HG03280 (cell line): ENCODE data around the gene PHF21A.
A peak's percentile ranks its signal among the peaks of the same experiment; 100 is the strongest.
"Not testable (repeated sequence)": the region's sequence is repeated elsewhere in the genome, so short reads cannot be mapped to it uniquely, and the experiment has no call there.

Experiments used
- ATAC-seq: cut with Tn5 transposase; IDR thresholded peaks from one replicate; pipeline ENCODE4 v1.9.1; 2021; ENCODE audit warnings: mild to moderate bottlenecking, moderate library complexity; ENCODE audit not compliant: unreplicated experiment

PHF21A gene

DNA sequence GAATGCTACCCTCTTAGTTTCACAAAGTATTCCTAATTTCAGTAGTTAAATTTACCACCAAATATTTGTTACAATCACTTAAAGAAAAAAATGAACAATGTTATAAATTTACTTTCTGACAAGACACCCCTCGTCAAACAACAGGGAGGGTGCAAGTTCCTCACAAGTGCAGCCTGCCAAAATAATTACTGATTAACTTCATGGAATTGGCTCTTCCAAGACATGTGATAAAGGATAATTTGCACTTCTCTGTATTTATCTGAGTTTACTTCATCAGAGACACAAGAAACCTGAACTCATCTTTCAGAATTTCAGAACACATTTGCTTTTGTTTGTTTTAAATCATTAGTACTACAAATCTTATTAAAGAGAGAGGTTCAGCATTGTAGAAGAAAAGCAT, 132.3 kb downstream of the PHF21A start:
- no peak for ATAC-seq

DNA sequence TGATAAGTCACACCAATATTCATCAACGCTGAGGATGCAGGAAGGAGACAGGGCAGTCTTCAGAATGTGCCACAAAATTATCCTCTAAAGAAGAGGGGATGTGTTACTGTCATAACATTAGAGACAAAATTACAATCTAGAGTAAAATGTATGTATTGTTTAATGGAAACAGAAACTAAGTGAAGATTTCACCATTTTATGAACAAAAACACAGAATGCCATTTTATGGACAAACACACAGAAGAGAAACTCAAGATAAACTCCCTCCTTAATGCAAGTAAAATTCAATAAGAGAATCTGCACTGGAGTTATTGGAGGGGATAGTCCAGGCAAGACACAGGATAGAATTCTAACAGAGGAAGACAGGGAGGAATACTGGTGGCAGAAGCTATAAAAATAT, 136.0 kb downstream of the PHF21A start:
- no peak for ATAC-seq

DNA sequence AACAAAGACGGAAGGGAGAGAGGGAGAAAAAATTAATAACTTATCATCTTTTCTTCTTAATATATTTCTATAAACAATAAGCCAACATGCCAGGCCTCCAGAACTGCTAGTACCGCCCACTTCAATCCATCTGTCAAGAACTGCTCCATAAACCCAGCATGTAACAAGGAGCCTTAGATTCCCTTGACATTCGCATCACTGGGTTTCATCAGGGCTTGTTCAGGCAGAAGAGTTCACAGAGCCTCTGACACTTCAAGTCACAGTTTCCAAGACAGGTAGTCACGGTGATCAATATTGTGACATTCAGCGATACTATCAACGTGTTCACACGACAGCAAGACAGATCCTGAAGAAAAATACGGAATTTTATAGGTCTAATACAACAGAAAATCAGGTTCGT, 137.1 kb downstream of the PHF21A start:
- ATAC-seq, result no peak

DNA sequence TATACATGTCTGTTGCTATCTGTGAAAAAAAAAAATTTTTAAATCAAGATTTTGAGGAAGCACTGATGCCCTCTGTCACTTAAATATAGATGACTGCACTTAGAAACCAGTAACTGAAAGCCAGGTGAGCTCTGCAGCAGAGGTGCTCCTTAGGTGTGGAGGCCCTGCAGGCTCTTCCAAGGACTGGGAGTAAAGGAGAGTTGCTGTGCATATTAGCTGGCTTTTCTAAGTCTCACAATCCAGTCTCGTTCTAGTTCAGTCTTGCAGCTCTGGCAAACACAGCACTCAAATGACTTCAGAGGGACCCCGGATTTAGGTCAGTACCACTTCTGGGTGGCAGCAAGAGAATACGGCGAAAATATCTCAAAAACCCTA, 137.8 kb downstream of the PHF21A start:
- no peak for ATAC-seq

DNA sequence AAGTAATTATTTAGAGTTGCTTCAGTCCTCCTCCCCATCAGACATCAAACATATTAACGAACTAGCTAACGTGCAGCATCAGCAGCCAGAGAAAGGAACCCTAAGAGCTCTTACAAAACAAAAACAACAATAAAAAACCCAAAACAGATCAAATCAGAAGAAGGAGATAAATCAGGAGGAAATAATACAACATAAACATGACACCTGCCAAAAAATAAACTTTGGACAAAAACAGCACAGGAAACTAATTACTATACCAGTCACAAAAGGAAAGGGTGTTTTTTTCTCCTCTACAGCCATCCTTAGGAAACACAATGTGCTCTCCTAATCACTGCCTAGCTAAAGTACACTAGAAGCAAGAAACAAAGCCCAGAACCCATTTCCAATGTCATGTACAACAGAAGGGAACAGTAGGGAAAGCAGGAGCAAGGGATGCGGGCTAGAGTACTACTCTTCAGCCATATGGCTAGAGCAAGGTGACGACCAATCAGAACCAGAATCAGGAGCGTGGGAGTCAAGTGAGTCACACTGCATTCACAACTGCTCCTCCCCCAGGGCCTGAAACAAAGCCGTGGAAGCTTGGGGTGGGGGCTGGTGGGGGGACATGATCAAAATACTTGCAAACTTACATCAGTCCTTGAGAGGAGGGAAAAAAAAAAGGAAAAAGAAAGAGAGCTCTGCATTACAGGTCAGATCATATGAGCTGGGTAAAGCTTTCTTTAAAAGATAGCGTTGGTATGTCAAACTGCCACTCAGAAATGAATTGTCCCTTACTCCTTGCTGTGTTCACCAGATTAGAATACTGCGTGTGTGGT, 138.4 kb downstream of the PHF21A start:
- no peak for ATAC-seq

DNA sequence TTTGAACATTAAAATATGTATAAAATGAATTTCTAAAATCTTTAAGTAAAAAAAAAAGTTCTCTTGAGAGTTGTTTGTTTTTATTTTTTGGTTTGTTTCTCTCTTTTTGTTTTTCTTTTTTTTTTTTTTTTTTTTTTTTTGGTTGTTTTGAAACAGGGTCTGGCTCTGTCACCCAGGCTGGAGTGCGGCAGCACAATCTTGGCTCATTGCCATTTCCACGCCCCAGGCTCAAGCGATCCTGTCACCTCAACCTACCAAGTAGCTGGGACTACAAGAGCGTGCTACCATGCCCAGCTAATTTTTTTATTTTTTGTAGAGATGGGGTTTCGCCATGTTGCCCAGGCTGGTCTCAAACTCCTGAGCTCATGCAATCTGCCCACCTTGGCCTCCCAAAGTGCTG, 139.4 kb downstream of the PHF21A start:
- not testable (repeated sequence) for ATAC-seq

DNA sequence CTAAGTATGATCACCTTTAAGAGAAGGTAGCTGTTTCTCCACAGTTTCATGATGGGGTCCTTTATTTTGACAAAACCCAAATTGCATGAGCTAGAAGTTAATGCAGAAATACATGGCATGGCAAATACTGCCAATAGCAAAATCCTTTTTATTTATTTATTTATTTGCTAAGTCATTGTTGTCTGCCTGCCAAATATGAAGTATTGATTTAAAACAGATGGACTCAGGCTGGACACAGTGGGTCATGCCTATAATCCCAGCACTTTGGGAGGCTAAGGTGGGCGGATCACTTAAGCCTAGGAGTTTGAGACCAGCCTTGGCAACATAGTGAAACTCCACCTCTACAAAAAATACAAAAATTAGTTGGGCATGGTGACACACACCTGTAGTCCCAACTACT, 146.4 kb downstream of the PHF21A start:
- ATAC-seq, result no peak

DNA sequence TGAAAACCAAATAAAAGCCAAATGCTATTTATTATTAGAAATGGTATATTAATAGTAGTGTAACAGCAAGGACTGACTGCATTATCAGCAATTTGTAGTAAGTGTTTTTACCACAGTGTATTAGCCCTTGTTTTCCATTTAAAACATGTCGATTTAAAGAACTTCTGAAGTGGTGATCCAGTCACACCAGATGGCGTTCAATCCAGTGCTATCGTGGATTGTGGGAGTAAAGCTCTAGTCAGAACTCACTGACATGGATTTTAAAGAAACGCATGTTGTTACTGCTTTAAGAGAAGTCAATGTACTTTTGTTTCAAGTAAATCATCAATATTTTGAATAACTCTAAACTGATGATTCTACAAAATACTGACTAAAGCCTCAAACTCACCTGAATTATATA, 147.7 kb downstream of the PHF21A start:
- no peak for ATAC-seq

DNA sequence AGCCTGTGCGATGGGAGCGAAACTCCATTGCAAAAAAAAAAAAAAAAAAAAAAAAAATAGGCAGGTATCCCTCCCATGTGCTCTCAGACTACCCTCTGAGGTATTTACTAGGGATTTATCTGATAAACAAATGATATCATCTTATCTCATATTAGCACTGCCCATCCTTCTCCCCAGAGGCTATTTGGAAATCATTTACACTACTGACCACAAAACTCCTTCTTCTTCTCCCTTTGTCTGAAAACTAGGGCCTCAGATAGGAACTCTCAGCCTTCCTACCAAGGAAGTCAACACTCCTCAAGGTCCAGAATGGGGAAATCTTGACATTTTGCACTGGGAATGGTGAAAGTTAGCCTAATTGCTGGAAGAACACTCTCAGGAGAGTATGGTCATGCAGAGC, 152.4 kb downstream of the PHF21A start:
- ATAC-seq, result no peak

DNA sequence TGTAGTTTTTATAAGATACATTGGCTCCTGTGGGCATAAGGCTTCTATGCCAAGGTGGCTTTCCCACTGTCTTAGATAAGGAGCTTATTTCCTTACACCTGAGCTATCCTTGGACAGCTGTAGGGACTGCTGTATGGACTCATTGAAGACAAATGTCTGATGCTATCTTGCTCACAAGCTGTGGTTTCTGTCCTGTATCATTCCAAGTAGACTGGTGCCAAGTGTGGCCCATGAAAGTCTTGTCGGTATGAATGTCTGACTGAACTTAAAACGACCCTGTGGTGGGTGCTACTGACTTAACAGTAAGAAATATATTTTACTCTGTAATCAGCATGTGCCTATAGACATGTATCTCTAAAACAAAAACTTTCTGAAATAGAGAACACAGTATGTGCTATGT, 153.7 kb downstream of the PHF21A start:
- no peak for ATAC-seq

DNA sequence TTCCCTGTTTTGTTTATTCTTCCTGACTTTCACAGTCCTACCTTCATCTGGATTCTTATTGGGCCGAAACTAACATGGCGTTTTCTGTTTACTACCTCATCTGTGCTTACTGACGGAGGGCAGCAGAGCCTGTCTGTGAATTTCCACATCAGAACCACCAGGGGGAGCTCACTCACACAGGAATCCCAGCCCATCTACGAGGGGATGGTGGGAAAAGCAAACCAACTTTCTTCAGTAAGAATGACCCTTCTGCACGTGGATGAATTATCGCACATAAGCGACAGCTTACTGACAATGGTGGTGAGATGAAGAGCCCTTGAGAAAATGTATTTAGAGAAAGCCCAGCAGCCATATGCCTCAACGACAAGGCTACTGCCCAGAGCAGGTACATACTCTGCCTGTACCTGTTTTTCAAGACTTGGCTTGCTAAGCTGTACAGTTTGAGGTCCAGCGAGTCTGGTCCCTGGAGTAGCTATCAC, 156.3 kb downstream of the PHF21A start:
- peak; percentile 81 for ATAC-seq

DNA sequence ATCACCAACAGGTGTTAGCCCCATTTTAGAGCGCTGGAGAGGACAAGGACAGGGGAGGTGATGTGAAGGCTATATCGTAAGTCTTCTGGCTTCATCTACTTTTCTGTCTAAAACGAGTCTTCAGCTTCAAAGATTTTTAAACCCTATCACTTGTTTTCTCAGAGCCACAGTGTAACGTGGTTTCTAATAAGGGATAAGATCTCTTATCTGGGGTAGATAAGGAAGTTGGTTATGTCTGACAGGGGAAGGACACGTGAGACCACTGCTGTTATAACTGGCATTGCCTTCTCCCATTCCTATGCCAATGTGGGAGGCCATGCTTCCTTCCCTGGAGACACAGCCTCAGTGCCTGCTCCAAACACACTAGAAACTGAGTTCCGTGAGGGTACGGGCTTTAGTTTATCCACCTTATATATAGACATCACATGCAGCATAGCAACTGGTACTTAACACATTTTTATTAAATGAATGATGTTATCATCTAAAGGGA, 159.5 kb downstream of the PHF21A start:
- no peak for ATAC-seq

DNA sequence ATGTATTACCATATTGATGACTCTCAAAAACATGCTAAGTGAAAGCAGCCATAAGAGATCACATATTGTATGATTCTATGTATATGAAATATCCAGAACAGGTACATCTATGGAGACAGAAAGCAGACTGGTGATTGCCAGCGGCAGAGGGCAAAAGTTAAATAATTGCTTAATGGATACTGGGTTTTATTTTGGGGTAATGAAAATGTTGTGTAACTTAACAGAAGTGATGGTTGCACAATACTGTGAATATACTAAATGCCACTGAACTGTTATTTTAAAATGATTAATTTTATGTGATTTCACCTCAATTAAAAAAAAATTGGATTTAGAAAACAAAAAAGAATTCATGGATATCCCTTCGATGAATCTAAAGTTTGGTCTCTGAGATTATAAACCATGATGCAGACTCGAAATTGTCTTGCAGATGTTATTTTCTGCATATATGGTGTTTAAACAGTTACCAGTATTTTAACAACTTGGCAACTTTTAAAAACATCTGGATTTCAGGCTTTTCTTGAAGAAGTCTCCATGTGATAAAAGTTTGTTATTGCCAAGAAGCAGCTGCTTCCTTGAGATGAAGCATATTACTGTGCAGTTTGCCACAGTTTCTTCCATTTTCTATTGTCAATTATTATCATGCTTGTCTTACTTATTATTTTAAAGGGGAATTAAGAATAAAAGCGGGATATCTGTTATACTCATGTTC, 160.7 kb downstream of the PHF21A start:
- ATAC-seq, result no peak

DNA sequence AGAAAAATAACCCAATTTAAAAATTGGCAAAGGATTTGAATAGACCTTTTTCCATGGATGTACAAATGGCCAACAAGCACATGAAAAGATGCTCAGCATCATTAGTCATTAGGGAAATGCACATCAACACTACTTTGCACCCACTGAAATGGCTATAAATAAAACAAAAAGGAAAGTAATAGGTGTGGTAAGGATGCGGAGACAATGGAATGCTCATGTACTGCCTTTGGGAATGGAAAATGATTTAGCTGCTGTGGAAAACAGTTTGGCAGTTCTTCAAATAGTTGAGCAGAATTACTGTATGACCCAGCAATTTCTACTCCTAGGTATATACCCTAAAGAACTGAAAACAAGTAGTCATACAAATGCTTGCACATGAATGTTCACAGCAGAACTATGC, 161.4 kb downstream of the PHF21A start:
- no peak for ATAC-seq

DNA sequence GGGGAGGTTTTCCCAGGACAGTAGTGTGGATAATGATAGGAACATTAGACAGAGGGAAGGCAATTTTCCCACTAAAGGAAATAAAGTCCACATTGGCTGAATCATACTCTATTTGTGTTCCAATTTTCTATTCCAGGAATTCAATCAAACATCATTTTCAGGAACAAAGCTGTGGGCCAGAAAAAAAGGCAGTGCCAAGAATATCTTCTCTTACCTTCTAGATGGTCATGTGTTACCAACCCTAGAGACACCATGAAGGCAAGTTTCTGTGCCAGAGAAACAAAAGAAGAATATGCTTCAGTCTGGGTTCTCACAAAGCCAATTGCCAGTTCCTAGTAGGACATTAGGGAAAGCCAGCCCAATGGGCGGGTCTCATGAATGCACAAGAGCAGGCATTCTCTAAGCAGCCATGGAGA, 171.3 kb downstream of the PHF21A start:
- ATAC-seq, result no peak

DNA sequence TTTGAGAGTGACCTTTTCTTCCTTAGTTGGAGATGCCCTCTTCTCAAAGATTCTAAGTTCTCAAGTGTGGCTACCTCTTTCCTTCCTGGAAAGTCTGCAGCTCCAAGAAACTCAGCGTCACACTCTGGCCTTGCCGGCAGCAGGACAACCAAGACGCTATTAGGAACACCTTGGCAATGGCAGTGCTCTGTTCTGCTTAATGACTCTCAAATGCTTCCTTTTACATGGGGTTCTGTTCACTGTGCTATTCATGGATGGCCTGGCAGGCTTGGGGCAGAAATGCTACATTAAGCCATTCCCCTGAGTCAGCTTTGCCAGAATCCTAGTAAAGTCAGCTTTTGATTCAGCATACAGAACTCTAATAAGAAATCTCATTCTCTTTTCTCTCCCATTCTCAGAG, 172.9 kb downstream of the PHF21A start:
- ATAC-seq, result no peak

DNA sequence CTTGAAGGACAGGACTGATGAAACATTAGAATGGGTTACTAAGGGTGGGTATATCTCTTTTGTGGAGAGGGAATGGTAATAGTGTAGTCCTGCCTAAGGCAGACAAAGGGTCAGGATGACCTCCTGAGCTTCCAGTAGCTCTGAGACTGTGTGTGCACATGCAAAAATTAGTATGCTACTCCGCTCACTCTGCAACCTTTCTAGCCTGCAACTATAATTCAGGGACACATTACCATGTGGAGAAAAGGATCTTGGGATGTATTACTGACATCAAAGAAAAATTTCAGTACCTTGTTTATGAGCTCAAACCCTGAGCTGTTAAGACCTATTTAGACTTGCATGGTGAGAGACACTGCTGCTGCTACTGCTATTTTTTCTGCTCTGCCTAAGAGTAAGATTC, 173.4 kb downstream of the PHF21A start:
- no peak for ATAC-seq

DNA sequence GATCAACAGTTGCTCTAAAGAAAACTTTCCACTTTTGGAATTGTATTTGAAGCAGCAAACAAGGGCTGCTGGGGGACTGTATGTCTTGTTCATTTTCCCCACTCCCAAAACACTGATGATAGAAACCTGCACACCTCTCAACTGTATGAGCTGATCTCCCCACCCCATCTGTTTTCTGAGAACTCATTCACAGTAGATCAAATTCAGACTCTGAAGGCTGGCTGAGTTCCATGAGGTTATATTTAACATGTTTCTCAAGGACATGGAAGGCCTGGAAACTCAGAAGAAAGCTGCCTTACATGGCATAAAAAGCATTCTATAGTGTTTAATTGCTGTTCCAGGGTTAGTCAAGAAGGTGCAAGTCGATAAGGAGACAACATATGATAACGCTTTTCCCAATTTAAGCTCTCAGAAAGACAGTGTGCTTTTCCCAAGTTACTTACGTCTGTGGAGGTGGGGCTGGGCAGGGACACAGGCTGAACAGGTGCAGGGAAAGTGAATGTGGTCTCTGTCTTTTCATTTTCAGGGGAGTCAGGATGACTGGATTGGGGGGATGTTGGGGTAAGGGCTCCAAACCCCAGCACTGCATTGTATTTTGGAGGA, 175.8 kb downstream of the PHF21A start:
- ATAC-seq, result no peak

DNA sequence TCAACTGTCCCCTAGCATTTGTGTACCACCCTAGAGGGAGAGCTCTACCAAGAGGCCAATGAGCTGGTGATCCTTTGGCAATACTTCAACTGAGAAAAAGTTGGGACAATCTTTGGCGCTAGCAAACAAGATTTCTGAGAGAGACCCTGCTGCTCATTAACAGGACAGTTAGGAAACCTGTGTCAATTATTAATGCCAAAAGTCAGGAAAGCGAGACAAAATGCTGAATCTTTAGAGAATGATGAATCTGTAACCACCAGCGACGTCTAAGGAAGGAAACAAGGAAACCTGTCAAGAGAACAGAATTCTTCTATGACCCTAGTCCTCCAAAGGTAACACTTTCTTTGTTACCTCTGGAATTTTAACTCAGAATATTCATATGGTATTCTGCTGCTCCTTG, 178.9 kb downstream of the PHF21A start:
- no peak for ATAC-seq

DNA sequence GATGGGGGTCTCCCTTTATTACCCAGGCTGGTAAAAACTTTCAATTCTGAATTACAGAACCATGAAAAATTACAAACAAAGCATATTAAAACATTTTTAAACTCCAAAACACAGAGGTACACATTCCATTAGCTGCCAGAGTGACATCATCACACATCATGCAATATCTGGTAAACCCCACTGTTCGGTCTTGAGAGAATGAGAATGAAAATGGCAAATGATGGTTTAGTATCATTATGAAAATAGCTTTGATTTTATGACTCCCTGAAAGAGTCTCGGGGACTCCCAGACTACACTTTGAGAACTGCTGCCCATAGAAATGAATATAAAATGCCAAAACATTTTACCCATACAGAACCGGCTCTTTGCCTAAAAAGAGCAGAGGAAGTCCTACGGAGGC, 180.0 kb downstream of the PHF21A start:
- no peak for ATAC-seq

DNA sequence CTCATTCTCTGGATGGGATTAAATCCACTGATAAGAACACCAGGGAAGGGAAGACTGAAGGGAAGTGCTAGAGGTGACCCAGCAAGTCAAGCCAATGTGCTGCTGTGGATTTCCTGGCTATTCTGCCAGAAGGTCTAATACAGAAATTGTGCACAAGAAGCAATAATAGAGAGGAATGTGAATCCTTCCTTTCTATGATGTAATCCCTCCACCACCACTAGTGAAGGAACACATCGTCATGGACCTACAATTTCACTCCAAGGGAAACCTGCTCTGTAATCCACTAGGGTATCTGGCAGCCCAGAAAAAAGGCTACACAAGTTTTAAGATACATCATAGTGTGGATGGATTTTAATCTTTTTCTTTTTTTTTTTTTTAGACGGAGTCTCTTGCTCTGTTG, 181.4 kb downstream of the PHF21A start:
- no peak for ATAC-seq

DNA sequence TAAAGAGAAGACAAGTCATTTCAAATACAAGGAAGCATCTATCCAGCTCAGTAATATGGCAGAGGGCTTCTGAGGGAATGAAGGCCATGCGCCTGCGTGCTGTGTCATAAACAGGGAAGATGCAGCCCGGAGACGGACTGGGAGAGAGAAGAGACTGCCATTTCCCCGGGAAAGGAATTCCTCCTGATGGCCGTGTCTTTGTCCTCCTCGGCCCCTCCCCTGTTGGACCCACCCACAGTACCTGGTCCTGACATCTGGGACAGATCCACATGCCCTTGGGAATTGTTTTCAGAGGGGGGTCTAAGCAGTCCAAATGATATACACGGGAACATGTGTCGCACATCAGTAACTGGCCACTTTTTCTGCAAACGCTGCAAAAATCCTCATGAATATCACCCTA, 183.3 kb downstream of the PHF21A start:
- ATAC-seq, result no peak
